Measurements from ENCODE around the gene EMX2.

DNA sequence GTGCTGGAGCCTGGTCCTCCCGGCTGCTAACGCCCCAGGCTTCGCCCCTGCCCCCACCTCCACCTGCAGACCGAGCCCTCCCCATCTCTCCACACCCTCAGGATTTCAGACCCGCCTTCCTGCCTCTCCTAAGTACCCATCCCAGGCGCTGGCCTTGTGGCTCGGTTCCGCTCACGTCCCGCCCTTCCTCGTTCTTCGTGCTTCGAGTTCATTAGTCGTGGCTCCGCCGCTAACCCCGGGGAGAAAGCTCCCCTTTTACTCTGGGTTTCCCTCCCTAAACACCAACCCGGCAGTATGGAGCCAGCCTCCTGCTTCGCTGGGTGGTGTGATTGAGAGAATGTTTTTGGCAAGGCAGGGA, 11.2 kb downstream of the EMX2 start:
- TF ChIP-seq YY1 (IDR thresholded peaks at IDR 0.05; ENCODE audit: insufficient read depth, insufficient read length): no peak
- TF ChIP-seq ZNF274 (IDR thresholded peaks at IDR 0.05; ENCODE audit: low read depth, low read length): no peak

All from NT2/D1 (cell line).